ENCODE data around the gene HECW1. TPM values are rescaled to one million over a fixed set of nuclear protein-coding genes. Genes with fewer than 3 reads are reported as not detected.

The HECW1 gene
- total and polyA plus RNA-seq, 2 of the 8 experiments (the other 6 are each of a cell fraction or from before 2014, with no cell fraction given), result 2.9 to 12.7 TPM

GRCh38 chr7:43077732-43078391 lies 34.6 kb upstream of the HECW1 start:
- TF ChIP-seq POU5F1 (IDR thresholded peaks at IDR 0.05; ENCODE audit: low read depth, low read length) (no peak), KDM4A (IDR thresholded peaks at IDR 0.05; ENCODE audit: low read depth, low read length, severe bottlenecking) (no peak), SIN3A (conservative IDR thresholded peaks at IDR 0.05 in 1 of 2, IDR thresholded peaks at IDR 0.05 in 1 of 2; ENCODE audit: low read depth in 1 of 2, low read length in 2 of 2) (no peak), KDM1A (IDR thresholded peaks at IDR 0.05; ENCODE audit: borderline replicate concordance, low read length) (no peak), MAFK (IDR thresholded peaks at IDR 0.05; ENCODE audit: low read depth, low read length) (no peak), CEBPB (IDR thresholded peaks at IDR 0.05; ENCODE audit: low read depth, low read length) (no peak), HDAC6 (IDR thresholded peaks at IDR 0.05; ENCODE audit: low read depth, low read length) (no peak), EGR1 (IDR thresholded peaks at IDR 0.05; ENCODE audit: borderline replicate concordance, low read depth, low read length) (no peak)
- no peak overlapping the region for H3K27ac ChIP-seq (ENCODE audit: low read depth, low read length)
- H3K14ac ChIP-seq (ENCODE audit: insufficient read length), result no peak overlapping the region
- peak overlapping the region; percentile 76; the same call in 1 of the 2 replicates for H2BK12ac ChIP-seq (ENCODE audit: low read depth, low read length)
- no peaks in the 10 kb centered on the region for H3K23me2 ChIP-seq (ENCODE audit: low read depth, low read length)
- no peaks in the 10 kb centered on the region for H3K36me3 ChIP-seq (ENCODE audit: control insufficient read depth in 2 of 4, insufficient read depth in 4 of 4, low read length in 3 of 4)
- H2AFZ ChIP-seq (ENCODE audit: low read length), result no peak overlapping the region
- FAIRE-seq (peak; percentile 62), DNase-seq (ENCODE audit: low read depth in 1 of 2, low spot score in 2 of 2) (no peak)
- no peak overlapping the region for H2BK15ac ChIP-seq (ENCODE audit: low read length)
- no peaks in the 10 kb centered on the region for H3K79me2 ChIP-seq (ENCODE audit: control insufficient read depth in 1 of 2, insufficient read depth in 2 of 2, low read length in 2 of 2)
- no peak overlapping the region for H3K4me3 ChIP-seq (ENCODE audit: extremely low read depth in 1 of 4, insufficient read depth in 2 of 4, low read depth in 3 of 4, low read length in 4 of 4)
- no peak overlapping the region for H2AK5ac ChIP-seq (ENCODE audit: low read depth, low read length)
- no peaks in the 10 kb centered on the region for H3K9me3 ChIP-seq (ENCODE audit: insufficient read depth in 2 of 2, low read depth in 1 of 2, low read length in 1 of 2)
- no peak overlapping the region; a peak in 1 of 7 replicates for H3K9ac ChIP-seq (replicated peaks in 1 of 4; ENCODE audit: extremely low read depth in 1 of 4, low read depth in 3 of 4, low read length in 3 of 4)
- H3K56ac ChIP-seq (replicated peaks; ENCODE audit: insufficient read length, low read depth, low read length), result no peak overlapping the region
- no peaks in the 10 kb centered on the region for H3K27me3 ChIP-seq (replicated peaks in 1 of 4; ENCODE audit: control insufficient read depth in 3 of 4, extremely low read depth in 1 of 4, insufficient read depth in 3 of 4, low read length in 3 of 4)
- peaks cover 3 to 5% (median 3%) of the 10 kb centered on the region in 4 experiments; a peak in 5 of 7 replicates for H3K4me1 ChIP-seq (replicated peaks in 1 of 4; ENCODE audit: control insufficient read depth in 3 of 4, insufficient read depth in 4 of 4, low read length in 3 of 4)
- ChIA-PET POLR2A (ENCODE audit: partially characterized antibody) (interaction anchor here (0.6 to 2.3 kb wide), 6 partner anchors 22 to 148 kb away, joined by 3 to 5 read pairs (median 4); no protein-coding TSS in a partner anchor), CTCF (ENCODE audit: partially characterized antibody) (interaction anchor here (0.6 to 5.8 kb wide), 8 partner anchors 10 to 362 kb away, joined by 3 to 38 read pairs (median 4); no protein-coding TSS in a partner anchor)
- WGBS, 2 experiments (ENCODE audit: extremely low coverage in 1 of 2, insufficient coverage in 1 of 2, insufficient read length in 1 of 2, insufficient replicate concordance in 2 of 2, low coverage in 1 of 2, low lambda C conversion rate in 2 of 2, missing lambda C conversion rate in 1 of 2), result 76% methylated on average over 7 of the region's 7 CpGs; no CpG with 5 or more reads in 1 of the 2 experiments
- no peak overlapping the region for H3K4ac ChIP-seq (replicated peaks; ENCODE audit: insufficient read length, low read depth, low read length)
- no peaks in the 10 kb centered on the region for H3K79me1 ChIP-seq (ENCODE audit: low read depth, low read length)
- H2BK120ac ChIP-seq (replicated peaks; ENCODE audit: low read depth, low read length), result no peak overlapping the region
- 0 out of 2 replicates have a peak overlapping the region, but pooled peaks have one; percentile 39 for H2BK5ac ChIP-seq (ENCODE audit: low read depth, low read length)
- H3K23ac ChIP-seq (ENCODE audit: insufficient read length), result no peak overlapping the region
- H3K4me2 ChIP-seq (ENCODE audit: insufficient read depth in 1 of 2, low read depth in 2 of 2, low read length in 2 of 2), result peak overlapping the region in 1 of 2 experiments; percentile 43; a peak in 2 of 4 replicates
- H4K5ac ChIP-seq (ENCODE audit: insufficient read length, low read depth, low read length), result no peak overlapping the region
- no peak overlapping the region for H4K91ac ChIP-seq (replicated peaks; ENCODE audit: insufficient read length, low read length)
- no peaks in the 10 kb centered on the region for H4K20me1 ChIP-seq (replicated peaks in 1 of 2; ENCODE audit: control insufficient read depth in 1 of 2, insufficient read depth in 2 of 2, low read length in 2 of 2)
- no peak overlapping the region for H2BK20ac ChIP-seq (ENCODE audit: low read length)
- peak overlapping the region; percentile 58; the same call in 1 of the 2 replicates for H4K8ac ChIP-seq (ENCODE audit: extremely low read depth, insufficient read depth, low read length)
- H3K18ac ChIP-seq (ENCODE audit: extremely low read depth, low read length), result peak overlapping the region; percentile 81; the same call in 1 of the 2 replicates

Data from H1 (cell line).